ENCODE results near the gene SH3BP4.

DNA sequence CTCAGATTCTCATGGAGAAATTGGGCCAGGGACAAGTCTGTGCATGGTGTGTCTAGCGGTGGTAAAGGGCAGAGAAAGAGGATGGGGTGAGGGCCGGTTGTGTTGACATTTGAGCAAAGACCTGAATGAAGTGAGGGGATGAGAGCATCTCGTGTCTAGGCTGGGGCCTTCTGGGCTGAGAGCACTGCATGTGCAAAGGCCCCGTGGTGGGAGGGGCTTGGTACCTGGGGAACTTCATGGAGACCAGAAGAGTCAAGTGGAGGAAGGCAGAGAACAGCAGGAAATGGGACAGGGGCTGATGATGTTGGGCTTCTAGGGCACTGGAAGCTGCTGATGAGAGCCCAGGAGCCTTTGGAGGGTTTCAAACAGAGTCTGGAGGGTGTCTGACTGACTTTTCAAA, 76.8 kb downstream of the SH3BP4 start:
- TF ChIP-seq, protein P1, sequence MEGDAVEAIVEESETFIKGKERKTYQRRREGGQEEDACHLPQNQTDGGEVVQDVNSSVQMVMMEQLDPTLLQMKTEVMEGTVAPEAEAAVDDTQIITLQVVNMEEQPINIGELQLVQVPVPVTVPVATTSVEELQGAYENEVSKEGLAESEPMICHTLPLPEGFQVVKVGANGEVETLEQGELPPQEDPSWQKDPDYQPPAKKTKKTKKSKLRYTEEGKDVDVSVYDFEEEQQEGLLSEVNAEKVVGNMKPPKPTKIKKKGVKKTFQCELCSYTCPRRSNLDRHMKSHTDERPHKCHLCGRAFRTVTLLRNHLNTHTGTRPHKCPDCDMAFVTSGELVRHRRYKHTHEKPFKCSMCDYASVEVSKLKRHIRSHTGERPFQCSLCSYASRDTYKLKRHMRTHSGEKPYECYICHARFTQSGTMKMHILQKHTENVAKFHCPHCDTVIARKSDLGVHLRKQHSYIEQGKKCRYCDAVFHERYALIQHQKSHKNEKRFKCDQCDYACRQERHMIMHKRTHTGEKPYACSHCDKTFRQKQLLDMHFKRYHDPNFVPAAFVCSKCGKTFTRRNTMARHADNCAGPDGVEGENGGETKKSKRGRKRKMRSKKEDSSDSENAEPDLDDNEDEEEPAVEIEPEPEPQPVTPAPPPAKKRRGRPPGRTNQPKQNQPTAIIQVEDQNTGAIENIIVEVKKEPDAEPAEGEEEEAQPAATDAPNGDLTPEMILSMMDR (IDR thresholded peaks at IDR 0.05) = no peak
- TF ChIP-seq POLR2AphosphoS5 (IDR thresholded peaks at IDR 0.05) = no peak

All from gastroesophageal sphincter (tissue), 3 donors.